ENCODE measurements around the gene MAPK9.

GRCh38 chr5:180333661-180334060 lies 41.8 kb upstream of the MAPK9 start:
- TF ChIP-seq CTCF (IDR thresholded peaks at IDR 0.05), result no peak
- no peak for TF ChIP-seq POLR2A (IDR thresholded peaks at IDR 0.05)
